ENCODE data around the gene GPR183.

- TF ChIP-seq BACH1 (IDR thresholded peaks at IDR 0.05; ENCODE audit: borderline replicate concordance) (no peak; the same call in 1 of the 2 replicates), IRF5 (IDR thresholded peaks at IDR 0.05; ENCODE audit: borderline replicate concordance) (no peak), POLR2A (IDR thresholded peaks at IDR 0.05; ENCODE audit: low read depth, low read length) (peak; percentile 42; the same call in 1 of the 2 replicates), YY1 (IDR thresholded peaks at IDR 0.05; ENCODE audit: low read depth, low read length) (no peak), SIX5 (IDR thresholded peaks at IDR 0.05; ENCODE audit: low read depth, low read length, severe bottlenecking) (no peak), CTCF (IDR thresholded peaks at IDR 0.05 in 2 of 3, conservative IDR thresholded peaks at IDR 0.05 in 1 of 3; ENCODE audit: control insufficient read depth in 2 of 3, extremely low read depth in 1 of 3, insufficient read depth in 1 of 3, low read depth in 3 of 3, low read length in 3 of 3) (no peak), EZH2 (IDR thresholded peaks at IDR 0.05; ENCODE audit: borderline replicate concordance, control insufficient read depth, low read depth, low read length) (no peak)
These were observed 14.0 kb downstream of the GPR183 start for GRCh38 chr13:99293178-99293577.

Data from GM12878 (cell line).